HG02852 (cell line): Measurements from ENCODE around the gene ASTN2.
A peak's percentile ranks its signal among the peaks of the same experiment; 100 is the strongest.

Experiments used
- ATAC-seq: cut with Tn5 transposase; IDR thresholded peaks from one replicate; pipeline ENCODE4 v1.9.1; 2021; ENCODE audit warnings: mild to moderate bottlenecking, moderate library complexity; ENCODE audit not compliant: unreplicated experiment

ASTN2 gene

DNA sequence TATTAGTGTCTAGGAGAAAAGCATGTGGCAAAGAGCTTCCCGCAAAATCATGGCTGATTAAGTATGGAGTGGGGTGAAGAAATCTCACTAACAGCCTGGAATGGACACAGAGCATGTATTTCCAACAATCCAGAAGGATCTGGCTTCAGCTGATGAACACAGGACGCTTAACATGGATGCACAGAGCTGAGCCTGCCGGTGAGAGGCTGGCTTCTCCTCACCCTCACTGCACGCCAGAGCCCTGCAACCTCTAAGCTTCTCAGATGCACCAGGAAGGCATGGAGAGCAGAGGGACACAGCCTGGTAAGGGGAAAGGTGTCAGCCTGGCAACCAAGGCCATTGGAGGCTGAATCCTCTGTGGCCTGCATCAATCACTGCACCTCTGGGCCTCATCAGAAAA lies 429.3 kb downstream of the ASTN2 start:
- no peak for ATAC-seq

DNA sequence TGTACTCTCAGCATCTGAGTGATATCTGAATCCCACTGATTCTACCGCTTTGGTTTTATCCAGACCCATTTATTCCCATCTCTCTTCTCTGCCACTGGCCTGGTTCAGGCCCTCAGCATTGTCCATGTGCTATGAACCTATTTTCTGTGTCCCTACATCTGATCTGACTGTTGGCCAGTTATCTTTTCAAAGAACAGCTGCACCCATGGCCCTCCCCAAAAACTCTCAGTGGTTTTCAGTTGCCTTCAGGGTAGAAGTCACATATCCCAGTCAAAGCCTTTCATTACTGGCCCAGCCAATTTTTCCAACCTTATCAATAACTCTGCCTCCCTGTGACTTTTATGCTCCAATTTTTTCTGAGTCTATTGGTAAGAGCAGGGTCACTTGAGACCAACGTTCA lies 430.7 kb downstream of the ASTN2 start:
- ATAC-seq: no peak

DNA sequence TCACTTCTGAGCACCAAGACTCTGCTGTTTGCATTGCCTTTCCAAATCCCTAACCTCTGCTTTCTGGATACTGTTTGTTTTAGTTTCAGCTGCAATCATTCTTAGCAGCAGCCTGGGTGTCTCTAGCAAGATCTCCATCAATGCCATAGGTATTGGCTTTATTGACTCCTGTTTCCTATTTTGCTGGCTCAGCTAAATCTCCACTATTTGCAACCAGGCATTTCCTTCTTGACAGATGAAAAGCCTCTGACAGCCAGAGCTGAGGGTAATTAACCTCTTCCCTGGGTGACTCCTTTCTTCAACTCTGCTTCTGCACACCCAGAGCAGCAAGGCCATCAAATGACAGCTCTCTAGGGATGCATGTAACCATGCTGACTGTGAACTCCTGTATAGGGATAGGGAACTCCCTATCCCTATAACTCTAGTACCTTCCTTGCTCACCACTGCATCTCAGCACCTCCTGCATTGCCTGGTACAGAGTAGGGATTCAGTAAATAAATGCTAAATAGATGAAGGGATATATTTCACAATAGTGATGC lies 434.2 kb downstream of the ASTN2 start:
- ATAC-seq: no peak

DNA sequence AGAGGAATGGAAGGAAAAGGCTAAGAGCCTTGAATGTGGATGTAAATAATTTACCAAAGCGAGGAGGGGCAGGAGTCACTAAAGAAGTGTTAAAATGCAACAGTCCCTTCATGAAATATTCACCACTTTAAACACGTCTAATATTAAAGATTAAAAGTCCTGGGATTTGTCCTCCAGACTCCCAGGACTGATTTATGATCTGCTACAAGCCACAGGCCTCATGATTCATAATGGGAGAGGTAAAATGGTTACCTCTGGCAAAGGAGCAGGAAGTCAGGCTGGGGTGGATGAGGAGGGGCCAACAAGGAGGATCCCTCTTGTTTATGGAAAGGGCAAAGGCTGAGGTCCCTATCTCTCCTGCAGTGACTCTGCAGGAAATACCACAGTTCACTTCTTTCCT lies 435.4 kb downstream of the ASTN2 start:
- ATAC-seq: no peak

DNA sequence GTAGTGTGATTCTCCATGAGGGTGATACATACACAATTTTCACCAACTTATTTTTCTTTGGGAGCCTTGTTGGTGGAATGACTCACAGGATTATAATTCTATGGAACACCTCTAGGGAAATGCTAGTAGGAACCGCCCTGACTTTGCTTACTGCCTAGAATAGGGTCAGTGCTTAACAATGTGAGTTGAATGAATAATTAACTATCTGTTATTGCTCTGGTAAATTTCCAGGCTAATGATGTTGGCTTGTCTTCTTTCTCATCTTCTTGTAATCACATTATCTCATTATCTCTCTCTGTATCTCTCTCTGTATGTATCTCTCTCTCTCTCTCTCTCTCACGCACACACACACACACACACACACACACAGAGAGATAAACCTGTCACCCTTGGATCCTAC lies 436.7 kb downstream of the ASTN2 start:
- no peak for ATAC-seq

DNA sequence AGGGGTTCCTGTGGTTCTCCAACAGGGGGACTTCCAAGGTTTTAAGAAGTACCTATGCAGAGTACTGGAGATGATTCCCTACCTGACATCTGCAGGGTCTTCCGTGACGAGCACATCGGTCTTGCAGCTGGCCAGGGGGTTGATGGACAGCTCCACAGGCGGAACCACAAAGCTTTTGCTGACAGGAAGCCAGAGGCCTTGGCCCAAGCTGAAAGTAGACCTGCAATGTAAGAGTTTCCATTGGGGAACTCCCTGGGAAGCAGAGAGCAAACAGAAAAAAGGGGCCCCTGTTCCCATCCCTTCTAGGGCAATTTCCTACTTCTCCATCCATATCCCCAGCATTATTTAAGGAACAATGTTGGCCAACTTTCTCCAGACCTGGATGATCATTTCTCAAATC lies 439.7 kb downstream of the ASTN2 start:
- ATAC-seq: no peak

DNA sequence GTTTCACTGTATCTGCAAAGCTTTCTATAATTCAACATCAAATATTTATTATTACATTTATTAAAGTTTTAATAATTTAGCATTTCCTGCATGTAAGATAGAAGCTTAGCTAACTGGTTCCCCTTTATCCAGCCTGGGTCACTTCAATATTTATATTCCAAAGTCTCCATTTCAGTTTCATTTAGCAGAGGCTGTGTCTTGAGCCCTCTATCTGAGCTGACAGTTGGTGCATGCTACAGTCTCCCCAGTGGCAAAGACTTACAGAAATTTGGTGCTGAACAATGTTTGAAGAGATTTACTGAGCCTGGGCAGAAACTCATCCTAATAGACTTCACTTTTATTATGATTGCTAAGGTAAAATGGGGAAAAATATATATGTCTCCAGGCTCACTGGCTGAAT lies 448.7 kb downstream of the ASTN2 start:
- ATAC-seq: no peak

DNA sequence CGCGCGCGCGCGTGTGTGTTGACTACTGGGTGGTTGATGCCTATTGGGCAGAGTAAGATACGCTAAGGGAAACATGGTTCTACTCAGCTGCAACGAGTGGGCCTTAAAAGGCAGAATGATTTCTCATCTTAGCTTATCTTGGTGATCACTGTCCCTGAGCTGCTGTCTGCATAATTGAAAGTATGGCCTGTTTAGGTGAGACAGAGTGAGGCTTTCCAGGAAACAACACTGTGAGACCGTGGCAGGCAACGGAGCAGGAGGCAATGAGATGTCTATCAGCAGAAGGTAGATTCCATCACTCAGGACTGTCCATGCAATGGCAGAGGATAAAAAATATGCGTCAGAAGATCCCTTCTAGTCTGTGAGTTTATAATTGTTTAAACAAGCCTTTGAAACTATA lies 450.6 kb downstream of the ASTN2 start:
- ATAC-seq: no peak

DNA sequence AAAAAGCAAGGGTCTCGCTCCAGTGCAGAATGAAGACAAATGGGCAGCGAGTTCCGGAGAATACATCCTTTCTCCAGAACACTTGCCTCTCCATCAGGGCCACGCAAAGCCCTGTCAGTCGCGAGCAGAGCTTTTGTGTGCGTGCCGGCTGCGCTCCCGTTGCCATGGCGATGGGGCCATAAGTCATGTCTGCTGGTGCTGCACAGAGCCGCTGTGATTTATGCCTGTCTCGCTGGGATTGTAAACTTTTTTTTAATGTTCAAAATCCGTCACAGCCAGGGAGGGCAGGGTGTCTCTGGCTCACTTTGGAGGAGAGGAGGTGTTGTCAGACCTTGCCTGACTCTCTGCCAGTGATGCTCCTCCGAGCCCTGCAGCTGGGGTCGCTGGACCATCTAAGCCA lies 455.0 kb downstream of the ASTN2 start:
- ATAC-seq: peak; percentile 58

DNA sequence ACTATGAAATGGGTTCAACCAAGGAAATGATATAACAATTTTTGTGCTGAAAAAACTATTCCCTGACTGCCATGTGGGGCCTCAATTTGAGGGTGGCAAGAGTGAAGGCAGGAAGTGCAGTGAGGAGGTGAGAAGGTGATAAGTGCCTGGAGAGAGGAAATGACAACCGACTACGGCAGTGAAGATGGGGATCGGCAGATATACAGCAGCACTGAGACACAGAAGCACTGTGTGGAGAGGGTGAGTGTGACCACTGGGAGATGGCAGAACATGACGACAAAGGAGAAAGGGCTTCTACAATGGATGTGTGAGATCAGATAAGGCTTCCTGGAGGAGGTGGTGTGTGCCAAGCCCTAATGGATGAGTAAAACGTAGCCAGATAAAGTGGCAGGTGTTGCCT lies 456.0 kb downstream of the ASTN2 start:
- ATAC-seq: no peak

DNA sequence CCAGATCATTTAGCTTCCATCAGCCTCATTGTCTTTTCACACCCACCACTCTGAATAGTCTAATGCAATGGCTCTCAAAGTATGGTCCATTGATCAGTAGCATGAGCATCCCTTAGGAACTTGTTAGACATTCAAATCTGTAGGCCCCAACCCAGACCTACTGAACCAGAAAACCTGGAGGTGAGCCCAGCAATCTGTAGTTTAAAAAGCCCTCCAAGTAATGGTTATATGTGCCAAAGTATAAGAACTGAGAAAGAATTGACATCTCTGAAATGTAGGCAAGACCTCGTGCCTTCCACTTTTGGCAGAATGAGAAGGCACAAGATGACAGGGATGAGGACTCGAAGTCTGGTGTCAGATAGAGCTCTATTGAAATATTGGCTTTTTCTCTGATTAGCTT lies 460.1 kb downstream of the ASTN2 start:
- no peak for ATAC-seq

DNA sequence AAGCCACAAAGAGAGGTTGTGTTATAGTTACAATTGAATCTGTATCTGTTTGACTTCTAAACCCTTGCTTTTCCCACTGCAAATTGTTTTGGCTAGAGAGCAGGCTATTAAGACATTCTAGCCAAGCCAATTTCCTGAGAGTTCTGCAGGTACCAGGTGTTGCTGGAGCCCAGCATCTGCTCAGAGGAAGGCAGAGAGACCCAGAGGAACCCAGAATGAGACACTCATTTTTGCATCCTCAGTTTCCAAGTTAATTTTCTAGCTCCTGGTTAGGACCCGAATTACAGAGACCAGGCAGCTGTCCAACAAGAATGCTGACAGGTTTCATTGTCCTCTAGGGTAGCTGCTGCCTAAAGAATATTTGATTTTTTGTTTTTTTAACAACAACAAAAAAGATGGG lies 461.6 kb downstream of the ASTN2 start:
- no peak for ATAC-seq

DNA sequence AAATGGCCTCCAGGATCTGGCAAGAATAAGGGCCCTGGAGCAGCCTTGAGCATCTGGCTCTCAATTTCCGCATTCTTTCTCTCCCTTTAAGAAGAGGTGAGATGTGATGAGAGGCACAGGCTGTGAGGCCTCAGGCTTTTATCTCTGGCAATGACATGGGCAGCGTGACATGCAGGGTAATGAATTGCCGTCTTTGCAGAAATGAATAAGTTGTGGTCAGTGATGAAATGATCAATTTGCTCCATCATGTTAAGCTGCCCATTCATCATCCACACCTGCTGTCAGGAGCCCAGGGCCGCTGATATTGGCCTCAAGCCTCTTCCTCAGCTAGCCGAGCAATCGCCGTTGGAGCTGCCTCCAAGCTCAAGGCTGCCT lies 462.4 kb downstream of the ASTN2 start:
- ATAC-seq: no peak

DNA sequence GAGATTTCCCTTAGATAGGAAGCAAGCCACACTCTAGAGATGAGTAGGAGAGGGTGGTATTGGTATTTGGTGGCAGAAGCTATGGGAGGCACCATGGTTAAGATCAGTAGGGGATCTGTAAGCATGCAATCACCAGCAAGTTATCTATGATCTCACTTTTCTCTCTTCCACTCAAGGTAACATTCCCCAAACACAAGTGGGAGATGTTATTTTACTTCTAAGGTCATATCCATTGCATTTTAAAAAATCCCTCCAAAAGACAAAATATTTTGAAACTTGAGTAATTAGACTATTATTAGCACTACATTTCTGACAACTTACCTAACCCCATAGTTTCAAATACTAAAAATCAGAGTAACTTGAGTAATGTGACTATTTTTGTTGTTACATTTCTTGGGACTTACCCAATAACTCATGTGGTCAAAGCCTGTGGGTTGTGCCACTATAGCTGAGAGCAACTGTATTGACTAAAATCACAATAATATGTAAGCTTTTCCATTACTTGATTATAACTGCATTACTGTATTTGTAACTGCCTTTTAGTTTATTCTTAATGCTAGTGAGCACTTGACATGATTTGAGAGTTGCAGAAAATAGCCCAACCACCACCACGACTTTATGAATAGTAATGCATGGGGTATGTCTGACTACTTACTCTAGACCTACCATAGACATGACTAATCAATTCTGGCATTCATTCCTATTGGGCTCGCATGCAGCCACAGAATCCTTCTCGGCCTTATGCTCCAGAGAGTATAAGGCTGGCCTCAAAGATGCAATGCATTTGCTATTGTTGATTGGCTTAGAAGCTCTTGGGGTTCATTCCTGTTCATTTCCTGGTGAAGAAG lies 463.0 kb downstream of the ASTN2 start:
- ATAC-seq: peak; percentile 74

DNA sequence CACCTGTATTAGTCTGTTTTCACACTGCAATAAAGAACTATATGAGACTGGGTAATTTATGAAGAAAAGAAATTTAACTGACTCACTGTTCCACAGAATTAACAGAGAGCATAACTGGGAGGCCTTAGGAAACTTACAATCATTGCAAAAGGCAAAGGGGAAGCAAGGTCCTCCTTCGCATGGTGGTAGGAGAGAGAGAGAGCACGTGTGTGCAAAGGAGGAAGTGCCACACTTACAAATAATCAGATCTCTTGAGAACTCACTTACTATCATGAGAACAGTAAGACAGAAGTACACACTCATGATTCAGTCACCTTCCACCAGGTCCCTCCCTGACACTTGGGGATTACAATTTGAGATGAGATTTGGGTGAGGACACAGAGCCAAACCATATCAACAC lies 469.0 kb downstream of the ASTN2 start:
- peak; percentile 34 for ATAC-seq

DNA sequence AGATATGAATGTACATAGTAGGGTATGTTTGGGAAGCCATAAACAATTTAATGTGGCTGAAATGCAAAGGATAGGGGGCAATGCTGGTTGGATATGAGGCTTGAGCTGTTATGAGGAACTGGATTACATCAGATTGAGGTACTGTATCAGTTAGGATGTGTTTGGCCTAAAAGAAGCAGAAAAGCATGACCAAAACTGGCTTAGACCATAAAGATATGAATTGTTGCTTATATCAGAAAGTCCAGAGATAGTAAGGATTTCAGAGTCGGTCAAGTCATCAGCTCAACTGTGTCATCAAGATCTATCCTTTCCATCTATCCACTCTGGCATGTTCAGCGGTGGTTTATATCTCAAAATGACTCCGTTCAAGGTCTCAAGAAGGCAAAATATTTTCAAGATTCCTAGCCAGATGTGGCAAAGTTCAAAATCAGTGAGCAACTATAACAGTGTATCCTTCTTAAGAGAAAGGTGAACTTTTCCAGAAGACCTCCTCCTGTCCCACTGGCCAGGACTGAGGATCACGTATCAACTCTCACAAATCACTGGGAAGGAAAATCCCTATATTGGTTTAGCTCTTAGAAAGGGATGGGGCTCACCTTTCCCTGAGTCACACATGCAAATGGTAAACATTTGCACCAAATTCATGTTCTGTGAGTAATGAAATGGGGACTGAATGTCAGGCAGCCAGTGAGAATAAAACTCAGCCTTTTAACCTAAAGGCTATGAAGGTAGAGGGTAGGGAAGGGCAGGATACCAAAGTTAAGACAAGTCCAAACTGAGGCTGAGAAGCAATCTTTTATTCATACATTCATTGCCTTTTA lies 469.9 kb downstream of the ASTN2 start:
- ATAC-seq: no peak

DNA sequence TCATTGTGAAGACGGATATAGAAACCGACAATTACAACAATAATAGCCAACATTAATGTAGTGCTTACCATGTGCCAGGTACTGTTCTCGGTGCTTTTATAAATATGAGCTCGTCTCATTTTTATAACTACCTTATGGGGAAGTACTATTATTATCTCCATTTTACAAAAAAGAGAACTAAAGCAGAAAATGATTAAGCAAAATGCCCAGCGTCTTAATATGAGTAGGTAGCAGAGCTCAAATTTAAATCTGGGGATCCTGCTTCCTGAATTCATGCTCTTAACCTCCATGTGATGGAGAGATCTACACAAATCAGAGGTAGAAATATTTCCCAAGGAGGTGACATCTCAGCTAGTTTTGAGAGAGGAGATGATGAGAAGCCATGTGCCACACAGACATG lies 470.9 kb downstream of the ASTN2 start:
- ATAC-seq: no peak

DNA sequence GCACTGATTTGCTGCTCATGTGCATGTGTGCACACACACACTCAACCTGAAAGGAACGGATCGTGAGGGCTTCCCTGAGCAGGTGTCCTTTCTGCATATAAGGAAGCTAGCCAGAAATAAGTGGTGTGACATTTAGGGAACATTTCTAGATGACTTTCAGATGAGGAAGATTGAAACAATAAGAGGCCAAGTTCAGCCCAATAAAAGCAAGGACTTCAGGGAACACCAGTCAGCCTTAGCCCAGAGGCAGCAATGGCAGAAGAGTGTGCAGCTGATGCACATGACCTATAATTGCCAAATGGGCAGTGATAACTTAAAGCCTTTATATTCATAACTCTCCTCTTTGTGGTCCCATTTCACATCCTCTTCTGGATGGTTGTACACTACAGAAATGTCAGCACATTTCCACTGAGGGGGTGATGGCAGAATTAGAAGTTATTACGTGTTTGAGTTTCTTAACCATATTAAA lies 472.2 kb downstream of the ASTN2 start:
- ATAC-seq: peak; percentile 60

DNA sequence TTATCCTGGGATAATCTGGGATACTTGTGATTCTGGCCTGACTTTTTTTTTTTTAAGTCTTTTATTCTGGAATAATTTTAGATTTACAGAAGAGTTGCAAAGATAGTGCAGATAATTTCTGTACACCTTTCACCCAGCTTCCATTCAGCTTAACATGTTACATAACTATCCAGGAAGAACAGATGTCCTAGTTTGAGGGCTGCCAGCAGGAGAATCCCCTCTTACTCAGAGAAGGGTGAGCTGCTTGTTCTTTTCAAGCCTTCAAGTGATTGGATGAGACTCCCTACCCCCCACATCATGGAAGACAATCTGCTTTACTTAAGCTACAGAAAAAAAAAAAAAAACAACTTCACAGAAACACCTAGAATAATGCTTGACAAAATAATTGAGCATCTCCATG lies 473.6 kb downstream of the ASTN2 start:
- ATAC-seq: no peak

DNA sequence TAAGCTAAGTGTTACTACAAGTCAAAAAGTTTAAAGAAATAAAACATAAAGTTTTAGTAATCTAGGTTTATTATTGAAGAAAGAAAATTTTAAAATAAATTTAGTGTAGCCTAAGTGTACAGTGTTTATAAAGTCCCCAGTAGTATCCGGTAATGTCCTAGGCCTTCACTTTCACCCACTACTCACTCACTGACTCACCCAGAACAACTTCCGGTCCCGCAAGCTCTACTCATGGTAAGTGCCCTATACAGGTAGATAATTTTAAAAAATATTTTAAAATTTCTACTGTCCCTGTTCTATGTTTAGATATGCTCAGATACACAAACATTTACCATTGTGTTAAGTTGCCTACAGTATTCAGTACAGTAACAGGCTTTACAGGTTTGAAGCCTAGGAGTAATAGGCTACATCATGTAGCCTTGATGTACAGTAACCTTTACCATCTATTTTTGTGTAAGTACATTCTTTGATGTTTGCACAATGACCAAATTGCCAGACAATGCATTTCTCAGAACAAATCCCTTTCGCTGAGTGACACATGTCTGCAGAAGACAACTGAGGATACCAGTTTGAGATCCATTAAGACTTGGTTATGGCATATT lies 474.1 kb downstream of the ASTN2 start:
- ATAC-seq: no peak

DNA sequence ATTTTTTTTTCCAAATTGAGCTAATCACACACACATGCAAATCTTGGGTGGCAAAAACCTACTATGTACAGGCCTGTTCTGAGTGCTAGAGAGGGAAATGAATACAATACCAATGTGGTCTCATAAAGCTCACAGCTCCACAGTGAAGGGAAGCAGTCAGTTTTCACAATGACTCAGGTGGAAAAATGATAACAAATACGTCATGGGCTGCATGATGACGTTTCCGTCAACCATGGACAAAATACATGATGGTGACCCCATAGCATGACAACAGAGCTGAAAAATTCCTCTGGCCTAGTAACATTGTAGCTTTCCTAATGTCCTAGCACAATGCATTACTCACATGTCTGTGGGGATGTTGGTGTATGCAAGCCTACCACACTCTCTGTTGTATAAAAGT lies 475.2 kb downstream of the ASTN2 start:
- ATAC-seq: no peak

DNA sequence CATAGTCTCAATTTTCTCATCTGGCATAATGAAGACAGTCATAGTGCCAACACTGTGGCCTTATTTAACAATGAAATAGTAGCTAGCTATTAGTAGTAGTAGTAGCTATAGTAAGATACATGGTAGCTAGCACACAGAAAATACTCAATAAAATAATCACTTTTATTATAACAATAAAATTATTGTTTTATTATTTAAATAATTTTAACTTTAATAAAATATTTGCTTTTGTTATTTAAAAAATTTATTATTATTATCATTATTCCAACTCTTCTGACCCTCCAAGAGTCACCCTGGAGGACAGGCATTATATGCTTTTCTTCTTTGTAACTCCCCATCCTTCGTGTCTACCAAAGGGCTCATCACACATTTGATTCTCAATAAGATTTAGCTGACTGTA lies 475.7 kb downstream of the ASTN2 start:
- no peak for ATAC-seq
